ENCODE results near the gene NCF2. TPM values are rescaled to one million over a fixed set of nuclear protein-coding genes. Genes with fewer than 3 reads are reported as not detected.

NCF2 gene
- total and polyA plus RNA-seq, 4 donors = 1.2 to 15.1 (median 7.5) TPM

DNA sequence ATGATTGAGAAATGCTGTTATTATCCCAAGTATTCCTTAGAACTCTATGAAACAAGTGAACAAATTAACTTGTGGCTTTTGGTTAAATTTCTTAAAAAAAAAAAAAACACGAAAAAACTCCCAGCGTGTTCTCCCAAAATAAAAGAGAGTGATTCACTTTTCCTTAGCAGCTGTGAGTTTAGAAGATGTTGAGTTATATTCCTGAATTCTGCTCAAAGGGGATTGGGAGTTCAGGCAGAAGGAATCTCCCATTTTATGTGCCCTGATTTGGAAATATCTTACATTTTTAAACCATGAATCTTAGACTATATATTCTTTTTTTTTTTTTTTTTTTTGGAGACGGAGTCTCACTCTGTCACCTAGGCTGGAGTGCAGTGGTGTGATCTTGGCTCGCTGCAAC, 83.7 kb downstream of the NCF2 start:
- no peak overlapping the region for H3K4me3 ChIP-seq (ENCODE audit: low read depth in 1 of 3, low read length in 3 of 3)
- no peak overlapping the region for H3K9ac ChIP-seq (ENCODE audit: low read depth in 1 of 2, low read length in 2 of 2)
- no peak overlapping the region for H3K27ac ChIP-seq (ENCODE audit: low read depth in 1 of 2, low read length in 2 of 2)
- no peak for DNase-seq (ENCODE audit: low spot score)
- H3K27me3 ChIP-seq (ENCODE audit: control insufficient read depth in 4 of 4, insufficient read depth in 4 of 4, low read length in 3 of 4) = no peaks in the 10 kb centered on the region
- H3K36me3 ChIP-seq (ENCODE audit: control insufficient read depth in 4 of 4, insufficient read depth in 3 of 4, low read depth in 1 of 4, low read length in 3 of 4) = no peaks in the 10 kb centered on the region
- 94% methylated on average over 4 of the region's 4 CpGs for WGBS
- peaks cover 0 to 5% (median 3%) of the 10 kb centered on the region in 4 donors for H3K4me1 ChIP-seq (ENCODE audit: control insufficient read depth in 4 of 4, insufficient read depth in 4 of 4, low read length in 3 of 4)
- no peaks in the 10 kb centered on the region for H3K9me3 ChIP-seq (ENCODE audit: control insufficient read depth in 4 of 4, low read length in 3 of 4)
- TF ChIP-seq SP1 (IDR thresholded peaks at IDR 0.05) (no peak), GABPA (IDR thresholded peaks at IDR 0.05 in 1 of 2, conservative IDR thresholded peaks at IDR 0.05 in 1 of 2) (no peak), FOXA2 (IDR thresholded peaks at IDR 0.05) (no peak), NR2F2 (IDR thresholded peaks at IDR 0.05) (no peak), TAF1 (conservative IDR thresholded peaks at IDR 0.05) (no peak), HNF4G (IDR thresholded peaks at IDR 0.05) (no peak), YY1 (IDR thresholded peaks at IDR 0.05) (no peak), FOXA1 (IDR thresholded peaks at IDR 0.05) (no peak), HNF4A (conservative IDR thresholded peaks at IDR 0.05) (no peak), JUND (IDR thresholded peaks at IDR 0.05) (no peak)
- TF ChIP-seq, protein P1, sequence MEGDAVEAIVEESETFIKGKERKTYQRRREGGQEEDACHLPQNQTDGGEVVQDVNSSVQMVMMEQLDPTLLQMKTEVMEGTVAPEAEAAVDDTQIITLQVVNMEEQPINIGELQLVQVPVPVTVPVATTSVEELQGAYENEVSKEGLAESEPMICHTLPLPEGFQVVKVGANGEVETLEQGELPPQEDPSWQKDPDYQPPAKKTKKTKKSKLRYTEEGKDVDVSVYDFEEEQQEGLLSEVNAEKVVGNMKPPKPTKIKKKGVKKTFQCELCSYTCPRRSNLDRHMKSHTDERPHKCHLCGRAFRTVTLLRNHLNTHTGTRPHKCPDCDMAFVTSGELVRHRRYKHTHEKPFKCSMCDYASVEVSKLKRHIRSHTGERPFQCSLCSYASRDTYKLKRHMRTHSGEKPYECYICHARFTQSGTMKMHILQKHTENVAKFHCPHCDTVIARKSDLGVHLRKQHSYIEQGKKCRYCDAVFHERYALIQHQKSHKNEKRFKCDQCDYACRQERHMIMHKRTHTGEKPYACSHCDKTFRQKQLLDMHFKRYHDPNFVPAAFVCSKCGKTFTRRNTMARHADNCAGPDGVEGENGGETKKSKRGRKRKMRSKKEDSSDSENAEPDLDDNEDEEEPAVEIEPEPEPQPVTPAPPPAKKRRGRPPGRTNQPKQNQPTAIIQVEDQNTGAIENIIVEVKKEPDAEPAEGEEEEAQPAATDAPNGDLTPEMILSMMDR (IDR thresholded peaks at IDR 0.05; ENCODE audit: low read depth, low read length, missing input control) = no peak
- TF ChIP-seq, protein P2, sequence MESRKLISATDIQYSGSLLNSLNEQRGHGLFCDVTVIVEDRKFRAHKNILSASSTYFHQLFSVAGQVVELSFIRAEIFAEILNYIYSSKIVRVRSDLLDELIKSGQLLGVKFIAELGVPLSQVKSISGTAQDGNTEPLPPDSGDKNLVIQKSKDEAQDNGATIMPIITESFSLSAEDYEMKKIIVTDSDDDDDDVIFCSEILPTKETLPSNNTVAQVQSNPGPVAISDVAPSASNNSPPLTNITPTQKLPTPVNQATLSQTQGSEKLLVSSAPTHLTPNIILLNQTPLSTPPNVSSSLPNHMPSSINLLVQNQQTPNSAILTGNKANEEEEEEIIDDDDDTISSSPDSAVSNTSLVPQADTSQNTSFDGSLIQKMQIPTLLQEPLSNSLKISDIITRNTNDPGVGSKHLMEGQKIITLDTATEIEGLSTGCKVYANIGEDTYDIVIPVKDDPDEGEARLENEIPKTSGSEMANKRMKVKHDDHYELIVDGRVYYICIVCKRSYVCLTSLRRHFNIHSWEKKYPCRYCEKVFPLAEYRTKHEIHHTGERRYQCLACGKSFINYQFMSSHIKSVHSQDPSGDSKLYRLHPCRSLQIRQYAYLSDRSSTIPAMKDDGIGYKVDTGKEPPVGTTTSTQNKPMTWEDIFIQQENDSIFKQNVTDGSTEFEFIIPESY (IDR thresholded peaks at IDR 0.05) = no peak
- TF ChIP-seq, protein P3, sequence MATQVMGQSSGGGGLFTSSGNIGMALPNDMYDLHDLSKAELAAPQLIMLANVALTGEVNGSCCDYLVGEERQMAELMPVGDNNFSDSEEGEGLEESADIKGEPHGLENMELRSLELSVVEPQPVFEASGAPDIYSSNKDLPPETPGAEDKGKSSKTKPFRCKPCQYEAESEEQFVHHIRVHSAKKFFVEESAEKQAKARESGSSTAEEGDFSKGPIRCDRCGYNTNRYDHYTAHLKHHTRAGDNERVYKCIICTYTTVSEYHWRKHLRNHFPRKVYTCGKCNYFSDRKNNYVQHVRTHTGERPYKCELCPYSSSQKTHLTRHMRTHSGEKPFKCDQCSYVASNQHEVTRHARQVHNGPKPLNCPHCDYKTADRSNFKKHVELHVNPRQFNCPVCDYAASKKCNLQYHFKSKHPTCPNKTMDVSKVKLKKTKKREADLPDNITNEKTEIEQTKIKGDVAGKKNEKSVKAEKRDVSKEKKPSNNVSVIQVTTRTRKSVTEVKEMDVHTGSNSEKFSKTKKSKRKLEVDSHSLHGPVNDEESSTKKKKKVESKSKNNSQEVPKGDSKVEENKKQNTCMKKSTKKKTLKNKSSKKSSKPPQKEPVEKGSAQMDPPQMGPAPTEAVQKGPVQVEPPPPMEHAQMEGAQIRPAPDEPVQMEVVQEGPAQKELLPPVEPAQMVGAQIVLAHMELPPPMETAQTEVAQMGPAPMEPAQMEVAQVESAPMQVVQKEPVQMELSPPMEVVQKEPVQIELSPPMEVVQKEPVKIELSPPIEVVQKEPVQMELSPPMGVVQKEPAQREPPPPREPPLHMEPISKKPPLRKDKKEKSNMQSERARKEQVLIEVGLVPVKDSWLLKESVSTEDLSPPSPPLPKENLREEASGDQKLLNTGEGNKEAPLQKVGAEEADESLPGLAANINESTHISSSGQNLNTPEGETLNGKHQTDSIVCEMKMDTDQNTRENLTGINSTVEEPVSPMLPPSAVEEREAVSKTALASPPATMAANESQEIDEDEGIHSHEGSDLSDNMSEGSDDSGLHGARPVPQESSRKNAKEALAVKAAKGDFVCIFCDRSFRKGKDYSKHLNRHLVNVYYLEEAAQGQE (IDR thresholded peaks at IDR 0.05) = no peak

Other genes starting within 250 kb of the NCF2 start
- under 1 TPM; under 0.01 to 0.05 TPM for gene NMNAT2, start 172.1 kb downstream of the NCF2 start, total RNA-seq
- under 1 TPM in 1 of 2 donors, not detected in 1; 0.07 TPM for gene NMNAT2, start 172.1 kb downstream of the NCF2 start, polyA plus RNA-seq
- 10 to 100 TPM; 14.2 to 28.7 TPM for gene SMG7, start 118.0 kb downstream of the NCF2 start, total RNA-seq
- 10 to 100 TPM in 1 of 2 donors, 1 to 10 TPM in 1; 9.5 to 13.0 TPM for gene SMG7, start 118.0 kb downstream of the NCF2 start, polyA plus RNA-seq
- gene ARPC5, start 45.3 kb upstream of the NCF2 start, total RNA-seq = 10 to 100 TPM; 34.9 to 60.1 TPM
- gene ARPC5, start 45.3 kb upstream of the NCF2 start, polyA plus RNA-seq = 10 to 100 TPM; 48.5 to 67.0 TPM
- not detected for gene APOBEC4, start 62.9 kb upstream of the NCF2 start, total RNA-seq
- not detected for gene APOBEC4, start 62.9 kb upstream of the NCF2 start, polyA plus RNA-seq
- 10 to 100 TPM; 12.3 to 15.3 TPM for gene RGL1, start 214.7 kb upstream of the NCF2 start, total RNA-seq
- 1 to 10 TPM; 3.9 to 5.6 TPM for gene RGL1, start 214.7 kb upstream of the NCF2 start, polyA plus RNA-seq